Measurements from ENCODE around the gene MCHR1. TPM values are rescaled to one million over a fixed set of nuclear protein-coding genes. Genes with fewer than 3 reads are reported as not detected.

MCHR1 gene
- total RNA-seq, 1 experiment from 2014 or later: not detected

- DNase-seq (ENCODE audit: extremely low read depth, low read depth): peak; percentile 27
These were observed 42.0 kb downstream of the MCHR1 start for GRCh38 chr22:40721266-40721665.

DNA sequence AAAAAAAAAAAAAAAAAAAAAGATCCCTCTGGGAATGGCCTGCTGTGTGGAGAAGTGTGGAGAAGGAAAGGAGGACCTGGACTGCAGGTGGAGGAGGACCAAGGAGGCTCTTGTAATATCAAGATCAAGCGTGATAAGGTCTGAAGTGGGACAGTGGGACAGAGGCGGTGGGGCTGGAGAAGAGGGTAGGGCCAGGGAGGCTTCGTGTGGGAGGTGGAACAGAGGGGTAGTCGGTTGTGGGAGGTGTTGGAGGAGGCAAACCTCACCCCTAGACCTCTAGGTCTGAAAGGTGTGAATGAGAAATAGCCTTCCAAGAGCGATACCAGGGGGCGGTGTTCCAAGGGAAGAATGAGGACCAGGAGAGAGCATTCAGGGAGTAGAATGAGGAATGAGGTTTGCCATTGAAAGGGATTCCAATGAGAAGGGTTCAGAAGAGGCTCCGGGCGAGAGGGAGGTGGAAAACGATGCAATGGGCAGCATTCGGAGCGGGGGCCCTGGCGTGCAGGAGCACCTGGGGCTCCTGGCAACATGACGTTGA is 44.2 kb downstream of the MCHR1 start:
- DNase-seq (ENCODE audit: extremely low read depth, low read depth): no peak

GRCh38 chr22:40726514-40726913 is 47.2 kb downstream of the MCHR1 start:
- DNase-seq (ENCODE audit: extremely low read depth, low read depth): no peak

DNA sequence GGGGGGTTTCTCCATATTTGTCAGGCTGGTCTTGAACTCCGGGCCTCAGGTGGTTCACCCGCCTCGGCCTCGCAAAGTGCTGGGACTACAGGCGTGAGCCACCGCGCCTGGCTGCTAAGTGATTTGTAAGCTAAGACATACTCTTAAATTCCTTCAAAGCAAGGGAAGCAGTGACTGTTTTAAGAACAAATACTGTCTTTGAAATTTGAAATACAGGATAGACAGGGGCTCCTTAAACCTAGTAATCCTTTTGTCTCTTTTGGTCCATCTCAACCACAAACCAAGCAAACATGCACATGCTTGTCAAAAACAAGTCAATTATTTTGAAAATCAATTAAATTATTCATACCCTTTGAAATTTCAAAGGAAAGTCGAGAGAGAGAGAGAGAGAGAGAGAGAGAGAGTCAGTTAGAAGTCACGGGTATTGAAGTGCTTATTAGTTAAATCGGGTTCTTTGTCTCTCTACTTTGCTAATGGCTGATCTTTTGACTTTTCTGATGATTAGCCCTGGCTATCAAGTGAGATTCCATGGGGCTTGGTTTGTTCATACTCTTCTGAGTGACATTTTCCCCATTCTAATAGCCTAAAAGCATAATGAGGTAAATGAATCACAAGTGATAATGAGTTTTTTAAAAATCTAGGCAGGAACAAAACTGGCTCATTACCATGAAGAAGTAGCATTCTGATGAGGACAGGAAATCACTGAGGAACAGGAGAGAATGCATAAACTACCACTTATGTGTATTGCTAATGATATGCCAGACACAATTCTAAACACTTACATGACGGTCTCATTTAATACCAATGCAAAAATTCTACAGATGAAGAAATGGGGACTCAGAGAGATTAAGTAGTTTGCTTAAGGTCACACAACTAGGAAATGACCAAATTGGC is 48.0 kb downstream of the MCHR1 start:
- no peak for DNase-seq (ENCODE audit: extremely low read depth, low read depth)

DNA sequence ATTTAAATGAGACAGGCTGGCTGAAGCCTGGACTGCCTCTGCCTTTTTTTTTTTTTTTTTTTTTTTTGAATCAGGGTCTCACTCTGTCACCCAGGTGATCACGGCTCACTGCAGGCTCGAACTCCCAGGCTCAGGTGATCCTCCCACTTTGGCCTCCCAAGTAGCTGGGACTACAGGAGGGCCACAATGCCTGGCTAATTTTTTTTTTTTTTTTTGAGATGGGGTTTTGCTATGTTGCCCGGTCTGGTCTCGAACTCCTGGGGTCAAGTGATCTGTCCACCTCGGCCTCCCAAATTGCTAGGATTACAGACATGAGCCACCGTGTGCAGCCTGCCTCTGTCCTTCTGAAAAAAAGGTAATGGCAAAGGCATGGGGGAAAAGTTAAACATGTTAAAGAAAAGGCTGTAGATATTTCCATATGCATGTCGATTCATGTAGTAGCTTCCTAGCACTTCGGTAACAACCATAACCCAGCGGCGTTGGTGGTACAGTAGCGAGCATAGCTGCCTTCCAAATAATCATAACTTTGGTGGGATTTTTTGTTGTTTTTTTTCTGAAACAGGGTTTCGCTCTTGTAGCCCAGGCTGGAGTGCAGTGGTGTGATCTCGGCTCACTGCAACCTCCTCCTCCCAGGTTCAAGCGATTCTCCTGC is 48.8 kb downstream of the MCHR1 start:
- no peak for DNase-seq (ENCODE audit: extremely low read depth, low read depth)

DNA sequence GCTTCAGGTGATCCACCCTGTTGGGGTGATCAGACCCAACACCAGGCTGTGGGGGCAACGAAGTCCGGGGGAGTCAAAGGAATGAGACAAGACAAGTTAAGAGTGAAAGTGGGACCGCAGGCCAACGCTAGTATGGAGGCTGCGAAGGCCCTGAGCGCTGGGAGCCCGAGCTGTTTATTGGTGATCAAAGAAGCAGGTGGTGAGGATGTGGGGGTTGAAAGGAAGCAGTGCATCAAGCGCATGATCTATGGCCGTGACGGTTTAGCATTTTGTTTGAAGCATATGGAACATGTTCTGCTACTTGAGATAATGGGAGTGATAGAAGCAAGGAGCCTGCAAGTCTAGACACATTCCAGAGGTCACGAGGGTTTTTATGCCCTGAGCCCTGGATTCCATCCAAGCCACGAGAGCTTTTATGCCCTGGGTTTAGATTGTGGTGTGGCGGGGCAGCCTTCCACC is 49.5 kb downstream of the MCHR1 start:
- DNase-seq (ENCODE audit: extremely low read depth, low read depth): no peak

DNA sequence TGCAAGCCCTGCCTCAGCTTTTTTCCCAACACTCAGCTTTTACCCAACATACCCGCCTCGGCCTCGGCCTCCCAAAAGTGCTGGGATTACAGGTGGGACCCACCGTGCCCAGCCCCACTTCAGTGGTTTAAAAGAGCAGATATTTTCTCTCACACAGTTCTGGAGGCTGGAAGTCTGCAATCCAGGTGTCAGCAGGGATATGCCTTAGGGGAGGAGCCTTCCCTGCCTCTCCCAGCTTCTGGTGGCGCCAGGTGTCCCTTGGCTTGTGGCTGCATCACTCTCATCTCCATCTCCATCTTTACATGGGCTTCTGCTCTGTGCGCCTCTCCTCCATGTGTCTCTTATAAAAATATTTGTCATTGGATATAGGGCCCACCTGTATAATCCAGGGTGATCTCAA is 50.0 kb downstream of the MCHR1 start:
- no peak for DNase-seq (ENCODE audit: extremely low read depth, low read depth)

Other genes with a start within 250 kb of the MCHR1 start
- 5.7 and 8.3 TPM in 2 replicates for gene MRTFA, start 42.8 kb upstream of the MCHR1 start, total RNA-seq (2014; rRNA removed; shearing (Covaris generic))
- gene SLC25A17, start 139.9 kb downstream of the MCHR1 start, total RNA-seq (2014; rRNA removed; shearing (Covaris generic)): 35.9 and 36.8 TPM in 2 replicates
- gene ST13, start 177.2 kb downstream of the MCHR1 start, total RNA-seq (2014; rRNA removed; shearing (Covaris generic)): 156 and 178 TPM in 2 replicates
- 15.1 and 15.2 TPM in 2 replicates for gene XPNPEP3, start 177.7 kb downstream of the MCHR1 start, total RNA-seq (2014; rRNA removed; shearing (Covaris generic))
- gene DNAJB7, start 182.6 kb downstream of the MCHR1 start, total RNA-seq (2014; rRNA removed; shearing (Covaris generic)): not detected in 2 replicates

Measured in NCI-H460 (cell line).